Glutamatergic neuron (in vitro differentiated cells): ENCODE data around the gene C19orf85. TPM values are rescaled to one million over a fixed set of nuclear protein-coding genes. Genes with fewer than 3 reads are reported as not detected.

Experiments used
- DNase-seq: peaks from one replicate; pipeline ENCODE4 v3.0.0; 2022
- H3K27ac Mint-ChIP-seq: one replicate; pipeline ENCODE4 v1.8.0; 2020; ENCODE audit warnings: mild to moderate bottlenecking, mixed read lengths, inconsistent platforms; ENCODE audit not compliant: unreplicated experiment
- H3K27me3 Mint-ChIP-seq: one replicate; pipeline ENCODE4 v1.8.0; 2020; ENCODE audit warnings: mild to moderate bottlenecking, moderate library complexity, mixed read lengths, inconsistent platforms; ENCODE audit not compliant: unreplicated experiment
- H3K36me3 Mint-ChIP-seq: one replicate; pipeline ENCODE4 v1.8.0; 2020; ENCODE audit warnings: mild to moderate bottlenecking, mixed read lengths, inconsistent platforms; ENCODE audit not compliant: unreplicated experiment
- H3K4me1 Mint-ChIP-seq: one replicate; pipeline ENCODE4 v1.8.0; 2020; ENCODE audit warnings: mild to moderate bottlenecking, low read depth, mixed read lengths, inconsistent platforms; ENCODE audit not compliant: unreplicated experiment
- H3K4me3 Mint-ChIP-seq: one replicate; pipeline ENCODE4 v1.8.0; 2020; ENCODE audit warnings: mild to moderate bottlenecking, mixed read lengths, inconsistent platforms; ENCODE audit not compliant: unreplicated experiment
- H3K9me3 Mint-ChIP-seq: one replicate; pipeline ENCODE4 v1.8.0; 2020; ENCODE audit warnings: mild to moderate bottlenecking, moderate library complexity, mixed read lengths, inconsistent platforms; ENCODE audit not compliant: unreplicated experiment
- total RNA-seq: library from RNA; stranded (reverse); fragmentation: NEBNext Ultra II Directional; extraction: Animal tissue kit (Norgen Biotek cat#: 25700); gene quantifications from one replicate; pipeline ENCODE4 v1.2.1, GENCODE V29; 2021; ENCODE audit not compliant: unreplicated experiment
- TF ChIP-seq, protein P1 (sequence below): fragments of 200-600 bp; sonication (generic); IDR thresholded peaks from one replicate; pipeline ENCODE4 v1.5.0; 2021; ENCODE audit not compliant: partially characterized antibody, unreplicated experiment

Gene C19orf85
- total RNA-seq, 1 donor from 2014 or later = not detected

DNA sequence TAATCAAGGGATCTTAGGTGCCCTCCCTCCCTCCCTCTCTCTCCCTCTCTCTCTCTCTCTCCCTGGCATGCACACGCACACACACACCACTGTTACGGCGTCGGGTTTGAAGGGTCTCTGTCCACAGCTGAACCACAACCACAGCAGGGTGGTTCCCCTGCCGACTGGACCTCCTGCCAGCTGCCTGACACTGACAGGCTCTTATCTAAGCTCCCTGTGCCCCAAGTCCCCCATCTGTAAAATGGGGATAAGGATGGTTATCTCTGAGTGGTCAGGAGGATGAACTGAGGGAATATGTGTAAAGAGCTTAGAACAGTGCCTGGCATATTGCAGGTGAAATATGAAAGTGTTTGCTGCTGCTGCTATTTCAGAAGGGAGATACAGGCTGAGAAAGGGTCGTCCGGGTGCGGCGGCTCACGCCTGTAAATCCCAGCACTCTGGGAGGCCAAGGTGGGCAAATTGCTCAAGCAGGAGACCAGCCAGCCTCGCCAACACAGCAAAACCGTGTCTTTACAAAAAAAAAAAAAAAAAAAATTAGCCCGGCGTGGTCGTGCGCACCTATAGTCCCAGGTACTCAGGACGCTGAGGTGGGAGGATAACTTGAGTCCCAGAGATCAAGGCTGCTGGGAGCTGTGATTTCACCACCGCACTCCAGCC lies 20.6 kb downstream of the C19orf85 start:
- H3K27me3 Mint-ChIP-seq = peaks cover 40% of the 10 kb centered on the region
- H3K4me3 Mint-ChIP-seq = peak overlapping the region; percentile 65
- H3K27ac Mint-ChIP-seq = no peak overlapping the region
- H3K4me1 Mint-ChIP-seq = peaks cover 10% of the 10 kb centered on the region
- no peak for DNase-seq
- H3K9me3 Mint-ChIP-seq = peaks cover 14% of the 10 kb centered on the region
- TF ChIP-seq, protein P1, sequence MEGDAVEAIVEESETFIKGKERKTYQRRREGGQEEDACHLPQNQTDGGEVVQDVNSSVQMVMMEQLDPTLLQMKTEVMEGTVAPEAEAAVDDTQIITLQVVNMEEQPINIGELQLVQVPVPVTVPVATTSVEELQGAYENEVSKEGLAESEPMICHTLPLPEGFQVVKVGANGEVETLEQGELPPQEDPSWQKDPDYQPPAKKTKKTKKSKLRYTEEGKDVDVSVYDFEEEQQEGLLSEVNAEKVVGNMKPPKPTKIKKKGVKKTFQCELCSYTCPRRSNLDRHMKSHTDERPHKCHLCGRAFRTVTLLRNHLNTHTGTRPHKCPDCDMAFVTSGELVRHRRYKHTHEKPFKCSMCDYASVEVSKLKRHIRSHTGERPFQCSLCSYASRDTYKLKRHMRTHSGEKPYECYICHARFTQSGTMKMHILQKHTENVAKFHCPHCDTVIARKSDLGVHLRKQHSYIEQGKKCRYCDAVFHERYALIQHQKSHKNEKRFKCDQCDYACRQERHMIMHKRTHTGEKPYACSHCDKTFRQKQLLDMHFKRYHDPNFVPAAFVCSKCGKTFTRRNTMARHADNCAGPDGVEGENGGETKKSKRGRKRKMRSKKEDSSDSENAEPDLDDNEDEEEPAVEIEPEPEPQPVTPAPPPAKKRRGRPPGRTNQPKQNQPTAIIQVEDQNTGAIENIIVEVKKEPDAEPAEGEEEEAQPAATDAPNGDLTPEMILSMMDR = no peak
- peaks cover 19% of the 10 kb centered on the region for H3K36me3 Mint-ChIP-seq

DNA sequence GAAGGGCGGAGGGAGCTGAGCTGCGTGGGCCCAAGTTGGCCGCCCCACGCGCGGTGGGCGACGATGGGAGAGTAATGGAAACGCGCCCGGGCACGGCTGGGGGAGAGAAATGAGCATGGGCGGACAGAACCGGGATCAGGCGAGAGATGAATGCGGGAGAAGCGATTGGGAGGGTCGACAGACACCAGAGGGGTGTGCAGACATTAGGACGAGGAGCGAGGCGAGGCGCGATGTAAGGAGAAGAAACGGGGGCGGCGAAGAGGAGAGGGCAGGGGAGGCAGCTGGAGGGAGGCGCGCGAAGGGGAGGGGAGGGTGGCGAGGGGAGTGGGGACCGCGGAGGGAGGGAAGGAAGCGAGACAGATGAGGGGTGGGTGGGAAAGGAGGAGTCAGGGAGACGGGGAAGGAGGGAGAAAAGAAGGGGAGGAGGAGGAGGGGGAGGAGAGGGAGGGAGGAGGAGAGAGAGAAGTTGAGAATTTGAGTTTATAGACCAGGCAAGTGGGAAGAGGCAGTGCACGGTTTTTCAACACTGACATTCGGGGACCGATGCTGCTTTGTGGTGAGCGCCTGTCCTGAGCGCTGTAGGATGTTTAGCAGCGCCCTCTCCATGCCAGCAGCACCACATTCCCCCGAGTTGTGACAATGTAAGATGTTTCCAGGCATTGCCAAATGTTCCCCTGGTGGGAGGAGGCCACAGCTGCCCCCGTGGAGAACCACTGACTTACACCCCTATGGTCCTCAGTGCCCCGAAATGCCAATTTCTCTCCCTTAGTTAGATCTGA lies 21.3 kb downstream of the C19orf85 start, which contains the start of gene SHISA7:
Gene SHISA7, minus strand, starts transcription at position 256 of the 779 bp plus-strand sequence. CDS start 437 bp downstream, outside the sequence.
- Mint-ChIP-seq H3K36me3 (peaks cover 20% of the 10 kb centered on the region), H3K4me1 (peaks cover 10% of the 10 kb centered on the region), H3K9me3 (peaks cover 16% of the 10 kb centered on the region), H3K27me3 (peaks cover 42% of the 10 kb centered on the region), H3K27ac (no peak within 1 kb of the TSS), H3K4me3 (peak within 1 kb of the TSS; percentile 71)
- TF ChIP-seq, protein P1 = no peak
- no peak for DNase-seq

DNA sequence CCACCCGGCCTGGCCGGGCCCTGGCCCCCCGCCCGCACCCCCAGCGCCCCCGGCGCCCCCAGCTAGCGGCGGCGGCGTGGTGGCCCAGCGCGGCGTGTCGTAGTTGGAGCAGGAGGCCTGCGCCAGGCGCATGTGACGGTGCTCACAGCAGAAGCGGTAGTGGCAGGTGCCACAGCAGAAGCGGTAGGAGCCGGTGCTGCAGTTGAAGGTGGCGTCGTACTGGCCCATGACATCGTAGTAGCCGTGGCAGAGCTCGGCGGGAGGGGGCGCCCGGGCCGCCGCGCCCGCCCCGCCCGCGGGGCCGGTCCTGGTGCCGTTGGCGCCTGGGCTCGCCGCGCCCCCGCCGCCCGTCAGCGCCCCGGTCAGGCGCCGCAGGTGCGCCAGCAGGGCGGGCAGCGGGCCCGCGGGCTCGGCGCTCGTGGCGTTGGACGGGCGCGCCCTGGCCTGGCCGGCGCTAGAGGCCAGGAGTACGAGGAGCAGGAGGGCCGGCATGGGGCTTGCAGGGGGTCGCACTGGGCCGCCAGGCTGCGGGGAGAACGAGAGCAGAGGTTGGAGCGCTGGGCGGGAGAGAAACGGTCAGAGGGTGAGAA lies 22.1 kb downstream of the C19orf85 start:
- TF ChIP-seq, protein P1 = no peak
- no peak for DNase-seq
- peaks cover 16% of the 10 kb centered on the region for H3K9me3 Mint-ChIP-seq
- peaks cover 20% of the 10 kb centered on the region for H3K36me3 Mint-ChIP-seq
- H3K27ac Mint-ChIP-seq = no peak overlapping the region
- peaks cover 42% of the 10 kb centered on the region for H3K27me3 Mint-ChIP-seq
- H3K4me3 Mint-ChIP-seq = no peak overlapping the region
- H3K4me1 Mint-ChIP-seq = peaks cover 10% of the 10 kb centered on the region

DNA sequence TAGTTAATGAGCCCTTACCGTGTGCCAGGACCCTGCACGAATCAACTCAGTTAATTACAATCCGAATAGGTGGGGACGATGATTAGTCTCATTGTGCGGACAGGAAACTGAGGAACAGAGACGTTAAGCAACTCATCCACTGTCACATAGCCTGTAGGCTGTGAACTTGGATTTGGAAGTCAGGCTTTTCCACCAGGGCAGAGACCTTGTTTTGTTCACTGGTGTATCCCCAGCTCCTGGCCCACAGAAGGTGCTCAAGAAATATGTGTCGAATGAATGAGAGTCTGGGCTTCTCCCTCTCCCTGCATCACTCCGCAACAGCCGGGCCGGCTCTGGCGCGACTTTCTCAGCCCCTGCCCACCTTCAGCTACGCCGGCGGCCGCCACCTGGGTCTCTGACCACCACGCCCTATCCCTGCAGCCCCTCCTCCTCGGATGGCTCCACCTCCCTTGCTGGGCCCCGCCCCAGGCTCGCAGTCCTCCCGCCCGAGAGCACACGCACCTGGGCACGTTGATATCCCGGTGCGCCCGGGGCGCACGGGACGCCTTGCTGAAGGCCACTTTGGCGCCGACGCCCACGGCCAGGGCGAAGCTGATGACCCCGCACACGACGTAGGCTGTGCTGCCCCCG lies 22.7 kb downstream of the C19orf85 start:
- Mint-ChIP-seq H3K27me3 (peaks cover 42% of the 10 kb centered on the region), H3K9me3 (peaks cover 16% of the 10 kb centered on the region)

More for the DNA sequence above, 22.7 kb downstream of the C19orf85 start:
- H3K36me3 Mint-ChIP-seq = peaks cover 20% of the 10 kb centered on the region
- H3K4me1 Mint-ChIP-seq = peaks cover 10% of the 10 kb centered on the region
- no peak for DNase-seq
- no peak overlapping the region for H3K27ac Mint-ChIP-seq
- peak overlapping the region; percentile 58 for H3K4me3 Mint-ChIP-seq
- TF ChIP-seq, protein P1 = no peak
